Activated CD4-positive, alpha-beta T cell treated with anti-CD3 and anti-CD28 coated beads for 4 hours (primary cell): ENCODE results near the gene COBL.

Experiments used
- DNase-seq, 2 donors: peaks; one replicate each; pipeline ENCODE4 v3.0.0-alpha.2; 2020

The COBL gene

DNA sequence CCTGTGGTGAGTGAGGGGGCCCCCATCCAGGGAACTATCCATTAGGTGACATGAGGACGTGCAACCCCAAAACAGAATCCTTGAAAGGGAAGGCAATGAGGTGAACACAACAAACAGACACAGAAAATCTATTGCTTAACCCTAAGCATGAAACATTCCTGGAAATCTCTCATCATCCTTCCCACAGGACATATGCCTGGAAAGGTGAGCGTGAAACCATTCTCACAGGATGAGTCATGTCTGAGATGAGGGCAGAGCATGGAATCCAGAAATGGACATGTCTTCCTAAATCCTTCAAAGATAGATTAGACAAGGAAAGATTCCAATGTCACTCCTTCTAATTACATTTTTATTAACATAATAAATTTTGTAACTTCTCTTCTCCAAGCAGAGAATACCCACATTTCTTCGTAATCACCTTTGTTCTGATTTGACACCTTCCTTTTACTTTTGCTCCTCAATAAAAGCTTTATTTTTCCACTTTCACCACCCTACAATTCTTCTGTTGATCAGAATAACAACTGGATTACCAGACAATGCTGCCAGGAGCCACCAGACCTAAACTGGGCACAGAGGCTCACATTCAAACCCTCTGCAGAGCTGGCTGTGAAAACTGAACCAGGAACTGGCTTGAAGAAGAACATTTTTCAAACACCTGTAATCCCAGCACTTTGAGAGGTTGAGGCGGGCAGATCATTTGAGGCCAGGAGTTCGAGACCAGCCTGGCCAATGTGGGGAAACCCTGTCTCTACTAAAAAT is 67.2 kb downstream of the COBL start:
- no peak for DNase-seq

DNA sequence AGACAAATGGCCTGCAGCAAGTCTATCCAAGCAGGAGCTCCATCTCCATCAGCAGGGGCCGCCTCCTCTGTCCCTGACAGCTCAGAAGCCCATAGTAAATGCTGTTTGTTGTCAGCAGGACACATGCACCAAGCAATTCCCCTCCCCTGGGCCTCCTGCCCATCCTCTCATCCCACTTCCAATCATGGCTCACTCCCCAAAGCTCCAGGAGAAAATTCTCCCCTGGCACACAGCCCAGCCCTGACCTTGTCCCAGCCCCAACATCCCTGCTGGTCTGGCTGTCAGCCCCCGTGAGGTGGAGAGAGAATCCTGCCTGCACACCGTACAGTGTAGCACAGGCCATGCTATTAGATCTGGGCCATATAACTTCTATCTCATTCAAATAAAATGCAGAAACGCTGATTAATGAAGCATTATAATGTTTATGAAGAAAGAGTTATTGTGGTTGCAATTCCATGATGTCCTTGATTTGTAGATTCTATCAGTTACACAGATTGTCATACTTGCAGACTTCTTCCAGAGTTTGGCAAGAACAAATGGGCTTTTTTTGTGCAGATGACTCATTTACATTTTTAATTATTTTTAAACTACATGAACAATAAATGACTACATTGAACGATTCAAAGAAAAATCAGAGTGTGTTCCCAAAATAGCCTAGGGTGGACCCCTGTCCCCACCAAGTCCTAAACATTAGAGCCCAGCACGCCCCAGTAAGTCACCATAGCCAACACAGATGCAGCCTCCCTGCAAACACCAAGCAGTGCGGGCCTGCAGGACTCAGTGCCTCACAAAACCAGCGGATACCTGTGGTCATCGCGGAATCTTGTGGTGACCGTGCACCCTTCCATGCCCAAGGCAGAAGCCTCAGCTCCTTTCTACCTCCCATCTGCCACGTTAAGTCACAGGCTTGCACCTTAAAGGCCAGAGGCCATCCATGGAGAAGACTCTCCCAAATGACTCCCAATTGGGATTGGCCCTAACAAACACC is 70.1 kb downstream of the COBL start:
- DNase-seq = no peak

DNA sequence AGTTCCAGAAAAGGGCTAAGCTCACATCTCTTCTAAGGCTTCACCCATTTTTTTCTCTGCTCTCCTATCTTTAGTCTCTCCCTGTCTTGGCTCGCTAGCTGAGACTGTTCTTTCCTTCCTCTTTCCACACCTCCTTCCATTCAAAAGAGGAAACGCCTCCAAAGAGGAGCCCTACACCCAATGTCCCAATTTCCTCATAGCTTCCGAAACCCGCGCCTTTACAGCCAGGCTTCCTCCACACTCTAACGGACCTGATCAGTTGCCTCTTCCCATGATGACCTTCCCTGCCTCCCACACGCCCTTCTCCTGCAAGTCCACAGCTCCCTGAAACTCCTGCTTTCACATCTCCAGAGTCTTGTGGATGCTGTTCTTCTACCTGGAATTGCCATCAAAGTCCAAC is 71.7 kb downstream of the COBL start:
- DNase-seq = no peak

DNA sequence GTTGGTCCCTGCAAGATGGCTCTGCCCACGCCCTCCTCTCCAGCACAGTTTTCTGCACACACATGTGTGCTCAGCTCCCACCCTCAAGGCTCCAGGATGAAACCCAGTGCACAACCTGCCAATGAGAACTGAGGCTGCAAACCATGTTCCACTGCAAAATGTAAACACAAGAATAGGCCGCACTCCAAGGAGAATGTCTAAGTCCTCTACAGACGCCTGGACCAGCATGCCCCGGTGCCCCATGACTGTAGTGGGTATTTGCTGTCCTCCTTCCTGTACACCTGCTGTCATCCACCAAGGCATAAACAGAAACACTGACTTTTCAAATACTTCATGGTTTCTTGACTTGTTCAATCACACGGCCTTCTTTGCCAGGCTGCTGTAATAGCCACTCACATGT is 72.6 kb downstream of the COBL start:
- no peak for DNase-seq

DNA sequence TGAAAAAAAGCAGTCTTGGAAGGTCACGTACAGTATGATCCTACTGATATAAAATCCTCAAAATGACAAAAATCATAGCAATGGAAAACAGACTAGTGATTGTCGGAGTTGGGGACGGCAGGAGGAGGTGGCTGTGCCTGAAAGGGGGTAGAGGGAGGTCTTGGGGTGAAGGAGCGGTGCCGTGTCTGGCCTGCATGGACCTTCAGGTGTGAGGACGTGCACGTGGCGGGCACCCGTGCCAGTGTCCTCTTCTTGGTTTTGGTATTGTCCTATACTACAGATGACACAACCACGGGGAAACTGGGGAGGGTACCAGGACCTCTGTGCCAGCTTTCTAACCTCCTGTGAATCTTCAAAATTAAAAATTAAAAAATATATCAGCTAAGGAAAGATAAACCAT is 73.0 kb downstream of the COBL start:
- no peak for DNase-seq

DNA sequence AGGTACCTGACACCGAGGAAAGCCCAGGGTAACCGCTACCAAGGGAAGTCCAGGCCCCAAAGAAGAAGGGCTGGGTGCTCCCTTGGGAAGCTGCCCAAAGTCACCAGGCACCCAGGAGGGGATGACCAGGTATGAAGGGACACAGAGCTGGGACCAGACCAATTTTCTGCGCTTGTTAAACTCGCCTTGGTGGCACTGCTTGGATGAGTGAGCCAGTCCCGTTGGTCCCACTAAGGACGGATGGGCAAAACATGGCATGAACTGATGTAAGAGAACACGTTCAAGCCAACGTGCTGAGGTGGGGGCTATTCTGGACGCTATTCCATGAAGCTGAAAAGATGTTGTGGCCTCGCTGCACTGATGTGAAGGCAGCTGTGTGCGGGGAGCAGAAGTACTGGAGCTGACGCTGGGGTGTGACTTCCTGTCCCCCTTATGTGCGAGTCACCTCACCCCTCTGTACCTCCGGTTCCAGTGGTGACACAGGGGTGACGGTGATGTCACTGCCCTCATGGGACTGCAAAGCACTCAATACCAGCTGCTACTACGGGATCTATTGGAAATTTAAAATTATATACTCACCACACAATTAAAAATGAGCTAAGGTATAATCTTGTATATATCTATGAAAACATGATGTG is 73.6 kb downstream of the COBL start:
- no peak for DNase-seq

DNA sequence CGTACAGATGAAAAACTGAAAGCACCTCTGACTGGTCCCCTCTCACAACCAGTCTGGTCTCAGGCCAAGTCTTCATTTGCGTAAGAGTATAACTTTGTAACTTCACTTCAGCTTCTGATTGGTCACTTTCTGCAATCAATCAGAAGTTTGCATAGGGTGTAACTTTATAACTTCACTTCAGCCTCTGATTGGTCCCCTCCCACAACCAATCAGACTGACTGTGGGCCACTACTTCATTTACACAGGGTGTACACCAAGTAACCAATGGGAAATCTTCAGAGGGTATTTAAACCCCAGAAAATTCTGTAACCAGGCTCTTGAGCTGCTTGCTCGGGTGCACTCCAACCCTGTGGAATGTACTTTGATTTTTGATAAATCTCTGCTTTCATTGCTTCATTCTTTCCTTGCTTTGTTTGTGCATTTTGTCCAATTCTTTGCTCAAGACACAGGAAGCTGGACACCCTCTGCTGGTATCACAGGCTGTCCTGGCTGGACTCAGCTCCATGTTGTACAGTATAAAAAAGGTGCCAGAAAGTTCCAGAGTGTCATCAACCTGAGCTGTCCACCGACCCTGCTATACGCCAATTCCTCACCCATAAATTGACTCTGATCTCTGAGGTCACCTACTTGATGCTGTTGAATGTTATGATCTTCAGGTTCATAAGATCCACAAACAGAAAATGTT is 74.5 kb downstream of the COBL start:
- DNase-seq = no peak

DNA sequence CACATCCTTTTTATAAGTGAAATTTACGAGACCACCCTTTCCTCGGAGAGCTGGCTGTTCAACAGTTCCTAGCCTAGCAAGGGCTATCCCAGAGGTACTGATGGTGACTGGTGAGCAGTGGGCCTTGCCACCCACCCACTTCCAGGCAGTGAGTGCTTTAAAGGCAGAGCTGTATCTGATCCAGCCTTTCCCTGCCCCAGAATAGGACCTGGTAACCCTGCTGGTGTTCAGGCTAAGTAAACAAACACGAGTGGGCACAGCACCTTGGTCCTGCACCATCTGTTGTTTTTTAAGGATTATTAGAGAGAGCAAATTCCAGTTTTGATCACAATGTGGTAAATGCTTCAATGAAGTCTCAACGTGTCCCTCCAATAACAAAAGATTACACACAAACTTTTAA is 75.7 kb downstream of the COBL start:
- DNase-seq = no peak

DNA sequence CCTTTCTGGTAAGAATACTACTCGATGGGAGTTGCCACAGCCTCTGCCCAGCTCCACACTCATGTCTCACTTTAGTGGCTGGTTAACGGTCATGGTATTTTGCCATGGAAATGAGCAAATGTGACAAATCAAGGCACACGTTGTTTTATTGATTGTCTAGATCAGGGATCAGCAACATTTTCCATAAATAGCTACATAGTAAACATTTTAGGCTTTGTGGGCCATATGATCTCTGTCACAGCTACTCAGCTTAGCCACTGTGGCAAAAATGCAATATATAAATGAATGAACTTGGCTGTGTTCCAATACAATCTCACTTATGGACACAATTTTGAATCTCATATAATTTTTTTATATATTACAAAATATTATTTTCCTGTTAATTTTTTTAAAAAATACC is 76.9 kb downstream of the COBL start:
- no peak for DNase-seq

DNA sequence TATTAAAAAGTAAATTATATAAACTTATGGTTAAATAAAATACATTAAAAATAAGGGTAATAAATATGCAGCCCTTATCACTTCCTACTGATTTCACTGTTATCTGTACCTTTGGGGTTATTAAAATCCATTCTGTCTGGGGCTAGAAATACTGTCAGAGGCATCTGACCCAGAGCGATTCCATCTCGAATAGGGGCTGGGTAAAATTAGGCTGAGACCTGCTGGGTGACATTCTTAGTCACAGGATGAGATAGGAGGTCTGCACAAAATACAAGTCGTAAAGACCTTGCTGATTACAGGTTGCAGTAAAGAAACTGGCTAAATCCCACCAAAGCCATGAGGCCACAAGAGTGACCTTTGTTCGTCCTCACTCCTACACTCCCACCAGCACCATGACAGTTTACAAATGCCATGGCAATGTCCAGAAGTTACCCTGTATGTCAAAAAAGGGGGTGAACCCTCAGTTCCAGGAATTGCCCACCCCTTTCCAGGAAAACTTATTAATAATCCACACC is 77.6 kb downstream of the COBL start:
- no peak for DNase-seq

DNA sequence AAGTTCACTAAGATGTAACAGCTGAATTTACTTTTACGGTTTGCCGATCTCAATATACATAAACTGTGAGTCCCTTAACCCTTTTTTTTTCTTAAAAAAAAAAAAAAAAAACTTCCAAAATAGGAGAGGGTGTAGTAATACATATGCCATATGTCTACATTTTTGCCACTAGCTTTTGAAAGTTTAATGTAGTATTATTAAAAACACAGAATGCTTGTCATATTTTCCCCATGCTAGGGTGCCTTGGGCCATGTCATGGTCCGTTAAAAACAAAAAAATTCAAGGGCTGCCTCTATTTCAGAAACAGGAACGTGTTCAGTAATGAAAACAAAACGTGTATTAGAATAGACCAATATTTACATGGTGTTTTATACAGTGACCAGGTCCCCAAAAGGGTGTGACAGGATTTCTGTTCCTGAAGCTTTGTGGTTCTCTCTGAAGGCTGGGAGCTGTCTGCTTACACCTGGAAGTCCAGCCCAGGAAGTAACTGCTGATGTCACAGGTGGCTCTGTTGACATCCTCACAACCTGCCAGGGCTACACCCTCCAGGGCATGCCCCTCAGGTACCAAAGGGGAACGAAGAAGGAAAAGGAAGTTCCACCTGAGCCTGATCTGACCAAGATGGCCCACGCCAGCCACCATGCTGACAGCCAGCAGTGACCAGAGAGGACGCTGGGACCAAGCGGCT is 79.0 kb downstream of the COBL start:
- DNase-seq = no peak

DNA sequence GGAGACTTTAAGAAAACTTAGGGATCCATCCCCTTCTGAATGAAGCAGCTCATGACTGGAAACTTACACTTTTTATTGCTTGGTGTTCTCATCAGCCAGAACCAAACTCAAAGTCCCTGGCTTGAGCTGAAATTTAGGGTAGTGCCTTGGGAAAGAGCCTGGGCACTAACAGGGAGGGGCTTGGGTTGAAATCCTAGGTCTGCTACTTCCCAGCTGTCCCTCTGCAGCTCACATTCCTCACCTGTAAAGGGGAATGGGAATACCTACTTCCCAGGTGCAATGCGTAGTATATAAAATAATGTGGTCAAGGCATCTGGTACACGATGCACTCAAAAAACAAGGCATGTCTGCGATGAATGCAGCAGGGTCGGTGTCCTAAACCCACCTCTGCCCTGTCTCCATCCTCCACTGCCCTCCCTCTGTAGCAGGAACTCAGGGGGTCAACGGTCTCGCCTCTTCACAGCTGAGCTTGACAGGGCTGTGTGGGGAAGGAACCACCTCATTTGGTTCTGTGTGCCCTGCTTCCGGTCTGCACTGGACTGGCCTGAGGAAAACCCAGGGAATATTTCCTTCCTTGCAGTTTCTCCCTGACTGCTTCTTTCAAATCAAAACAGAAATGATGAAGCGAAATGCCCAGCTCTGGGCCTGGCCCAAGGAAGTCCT is 80.0 kb downstream of the COBL start:
- no peak for DNase-seq

DNA sequence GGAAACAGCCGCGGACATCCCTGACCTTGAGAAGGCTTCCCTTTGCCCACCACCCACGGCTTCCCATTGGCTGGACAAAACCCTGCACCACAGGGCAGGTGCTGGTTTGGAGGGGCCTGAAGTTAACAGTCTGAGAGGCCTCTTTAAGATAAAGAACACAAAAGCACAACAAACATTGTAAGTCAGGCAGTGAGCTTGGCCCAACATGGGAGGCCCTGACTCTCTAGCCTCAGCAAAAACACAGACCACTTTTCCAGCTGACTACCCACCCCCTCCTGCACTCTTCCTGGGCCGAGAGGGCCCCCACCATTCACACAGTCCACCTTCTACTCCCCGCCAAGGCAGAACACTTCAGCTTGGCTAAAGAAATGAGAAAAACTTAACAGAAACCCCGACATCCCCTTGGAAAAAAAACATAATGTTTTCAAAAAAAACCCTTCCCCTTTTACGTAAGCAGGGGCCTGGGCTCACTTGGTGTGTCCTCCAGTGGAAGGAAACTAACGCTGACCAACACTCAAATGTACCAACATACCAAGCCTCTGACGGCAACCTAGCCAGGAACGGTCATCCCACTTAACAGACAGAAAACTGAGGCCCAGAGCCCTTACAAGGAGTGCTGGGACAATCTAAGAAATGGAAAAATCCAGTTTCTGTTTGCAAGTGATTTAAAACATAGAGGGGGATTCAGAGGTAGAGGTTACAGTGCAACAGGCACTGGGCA is 80.9 kb downstream of the COBL start:
- no peak for DNase-seq

DNA sequence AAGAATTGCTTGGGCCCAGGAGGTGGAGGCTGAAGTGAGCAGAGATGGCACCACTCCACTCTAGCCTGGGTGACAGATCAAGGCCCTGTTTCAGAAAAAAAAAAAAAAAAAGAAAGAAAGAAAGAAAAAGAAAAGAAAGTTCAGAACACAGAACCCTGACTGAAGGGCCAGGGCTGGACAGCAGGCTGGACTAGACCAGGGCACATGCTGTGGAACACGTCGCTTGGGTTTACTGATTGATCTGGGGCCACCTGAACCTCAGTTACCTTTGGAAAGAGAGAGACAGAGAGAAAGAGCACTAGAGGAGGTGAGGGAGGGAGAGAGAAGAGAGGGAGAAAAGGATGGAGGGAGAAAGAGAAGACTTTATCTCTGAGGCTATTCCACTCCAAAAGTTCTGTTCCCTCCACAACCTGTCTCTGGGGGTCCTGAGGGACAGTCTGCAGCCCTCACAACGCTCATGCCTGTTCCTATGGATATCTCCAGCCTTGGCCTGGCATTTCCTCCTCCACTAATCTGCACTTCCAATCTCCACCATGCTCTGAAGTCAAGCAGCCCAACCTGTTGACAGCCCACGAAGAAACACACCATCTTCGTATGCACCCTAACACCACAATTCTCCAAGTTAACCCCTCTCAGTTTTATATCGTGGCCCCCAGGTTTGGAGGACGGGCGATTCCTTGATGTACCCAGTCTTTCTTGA is 81.8 kb downstream of the COBL start:
- no peak for DNase-seq

DNA sequence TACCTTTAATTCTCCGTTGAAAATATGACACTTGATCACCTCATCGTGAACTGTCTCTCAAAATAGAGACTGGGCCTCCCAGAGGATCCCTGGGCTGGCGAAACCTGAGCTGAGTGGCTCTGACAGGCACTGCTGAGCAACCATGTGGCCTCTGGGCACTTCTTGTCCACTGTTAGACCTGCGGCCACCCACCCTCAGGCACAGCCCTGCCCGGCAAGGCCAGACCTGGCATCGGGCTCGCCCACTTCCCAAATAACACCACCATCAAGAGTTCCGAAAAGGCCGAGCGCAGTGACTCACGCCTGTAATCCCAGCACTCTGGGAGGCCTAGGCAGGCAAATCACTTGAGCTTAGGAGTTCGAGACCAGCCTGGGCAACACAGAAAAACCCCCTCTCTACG is 82.5 kb downstream of the COBL start:
- DNase-seq = no peak

DNA sequence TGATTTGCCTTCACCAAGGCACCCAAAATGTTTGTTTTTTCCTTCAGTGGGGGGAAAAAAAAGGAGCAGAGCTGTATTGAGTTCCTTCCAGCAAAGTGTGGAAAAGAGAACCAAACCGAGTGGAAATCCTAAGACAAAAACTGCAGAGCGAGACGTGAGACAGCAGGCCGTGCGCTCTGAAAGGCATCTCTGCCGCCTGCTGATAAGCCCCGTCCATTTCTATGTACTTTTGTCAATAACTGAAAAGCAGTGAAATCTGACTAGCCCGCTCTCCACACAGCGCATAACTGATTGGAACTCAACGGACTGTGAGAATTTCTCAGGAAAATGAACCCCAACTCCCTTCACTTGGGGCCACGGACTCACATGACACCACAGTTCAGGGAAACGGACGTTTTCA is 83.2 kb downstream of the COBL start:
- no peak for DNase-seq

DNA sequence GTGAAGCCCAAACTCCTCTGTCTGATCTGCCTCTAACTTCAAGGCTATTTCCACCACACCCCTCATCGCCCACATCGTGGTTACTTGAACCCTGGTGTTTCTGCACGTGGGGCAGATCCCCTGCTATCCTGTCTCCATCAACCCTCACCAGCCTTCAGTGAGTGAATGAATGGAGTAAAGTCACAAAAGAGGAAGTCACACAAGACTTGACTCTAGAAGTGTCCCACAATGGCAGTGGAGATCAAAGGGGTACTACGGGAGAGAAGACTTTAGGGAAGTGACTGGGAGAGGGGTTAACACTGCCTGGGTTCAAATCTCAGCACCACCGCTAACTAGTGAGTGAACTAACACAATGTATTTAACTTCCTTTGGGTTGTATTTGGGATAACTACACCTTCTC is 85.9 kb downstream of the COBL start:
- DNase-seq = no peak

DNA sequence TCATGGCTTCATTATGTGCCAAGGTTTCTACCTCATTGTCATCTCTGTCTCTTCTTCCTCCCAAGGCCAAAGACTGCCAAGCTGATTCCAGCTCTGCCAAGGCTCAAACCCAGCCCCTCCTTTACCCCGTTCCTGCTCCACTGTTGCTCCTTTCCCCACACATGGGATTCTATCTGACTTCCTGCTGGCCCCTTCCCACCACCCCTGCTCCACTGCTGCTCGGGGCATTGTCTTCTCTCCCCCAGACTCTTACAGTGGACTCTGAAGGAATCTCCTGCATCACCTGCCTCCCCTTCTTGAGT is 86.3 kb downstream of the COBL start:
- no peak for DNase-seq

DNA sequence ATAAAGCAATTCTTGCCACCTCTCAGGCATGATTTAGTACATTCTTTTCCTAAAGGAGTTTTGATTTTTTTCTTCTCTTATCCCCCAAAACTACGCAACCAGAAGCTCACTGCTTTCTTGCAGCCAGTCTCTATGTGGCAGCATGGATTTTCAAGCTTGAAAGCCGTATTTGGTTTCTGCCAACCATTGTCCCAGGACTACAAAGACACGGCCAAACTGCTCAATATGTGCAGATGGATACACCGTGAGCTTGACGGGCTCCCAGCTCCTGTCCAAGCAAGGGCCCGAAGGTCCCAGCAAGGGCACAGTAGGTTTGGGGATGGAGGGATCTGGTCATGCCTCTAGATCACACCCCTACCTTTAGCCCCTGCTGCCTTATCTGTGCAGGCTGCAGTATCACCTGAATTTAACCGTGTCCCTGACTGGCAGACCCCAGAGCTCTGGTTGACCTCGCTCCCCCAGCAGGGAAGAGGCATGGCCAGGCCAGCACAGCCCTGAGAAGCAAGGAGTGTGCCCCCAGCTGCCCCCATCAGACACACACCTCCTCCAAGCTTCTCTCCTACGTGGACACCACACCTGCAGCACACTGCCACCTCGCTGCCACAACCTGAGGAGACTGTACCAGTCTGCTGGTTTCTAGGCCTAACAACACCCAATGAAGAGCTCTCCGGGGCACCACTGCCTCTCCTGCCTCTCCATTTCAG is 86.8 kb downstream of the COBL start:
- DNase-seq = no peak

DNA sequence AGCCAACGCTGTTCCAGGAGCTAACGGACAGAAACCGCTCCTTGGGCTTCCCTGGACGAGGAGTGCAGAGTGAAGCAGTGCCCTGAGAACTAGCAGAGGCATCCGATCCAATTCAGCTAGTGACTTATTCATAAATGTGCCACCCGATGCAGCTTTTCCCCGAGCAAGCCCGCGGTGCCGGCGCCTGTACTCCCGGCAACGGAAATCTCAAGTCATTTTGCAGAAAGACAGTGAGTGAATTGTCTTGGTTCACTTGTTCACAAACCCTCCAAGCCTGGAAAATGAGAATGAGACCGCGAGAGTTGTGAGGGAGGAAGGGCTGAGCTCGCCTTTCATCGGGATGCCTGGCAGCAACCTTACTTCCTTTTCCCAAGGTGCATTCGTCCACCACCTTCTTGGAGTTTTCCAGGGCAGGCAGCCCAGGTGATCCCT is 87.5 kb downstream of the COBL start:
- DNase-seq = no peak
